GM18909 (cell line): ENCODE results near the gene RERE.
A peak's percentile ranks its signal among the peaks of the same experiment; 100 is the strongest.

Experiments
- ATAC-seq: cut with Tn5 transposase; IDR thresholded peaks from one replicate; pipeline ENCODE4 v1.9.1; 2021; ENCODE audit warnings: mild to moderate bottlenecking; ENCODE audit not compliant: unreplicated experiment, poor library complexity

RERE gene

DNA sequence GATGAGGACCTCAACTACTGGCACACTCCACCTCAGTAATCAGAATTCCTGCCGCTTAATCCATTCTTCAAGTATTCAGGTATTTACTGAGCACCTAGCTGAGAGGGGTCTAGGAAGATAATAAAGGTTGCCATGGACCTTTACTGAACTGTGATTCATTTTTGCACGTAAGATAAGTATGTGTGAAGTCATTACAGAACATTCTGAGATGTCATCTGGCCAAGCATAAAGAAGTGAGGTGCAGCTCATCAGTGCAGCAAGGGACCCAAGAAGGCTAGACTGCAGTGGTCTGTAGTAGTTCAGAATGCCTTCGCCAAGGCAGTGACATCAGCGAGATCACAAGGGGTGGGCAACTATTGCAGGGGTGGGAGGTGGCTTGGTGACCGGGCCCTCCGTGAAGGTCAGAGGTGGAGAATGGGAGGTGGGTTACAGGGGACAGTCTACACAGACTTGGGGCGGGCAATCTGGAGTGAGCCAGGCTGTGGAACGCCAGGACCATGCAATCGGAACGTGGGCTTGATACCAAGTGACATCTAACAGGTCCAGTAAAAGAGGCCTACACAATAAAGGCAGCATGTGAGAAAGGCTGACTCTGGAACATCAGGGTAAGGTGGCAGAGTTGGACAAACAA, 392.2 kb downstream of the RERE start:
- ATAC-seq, result no peak

DNA sequence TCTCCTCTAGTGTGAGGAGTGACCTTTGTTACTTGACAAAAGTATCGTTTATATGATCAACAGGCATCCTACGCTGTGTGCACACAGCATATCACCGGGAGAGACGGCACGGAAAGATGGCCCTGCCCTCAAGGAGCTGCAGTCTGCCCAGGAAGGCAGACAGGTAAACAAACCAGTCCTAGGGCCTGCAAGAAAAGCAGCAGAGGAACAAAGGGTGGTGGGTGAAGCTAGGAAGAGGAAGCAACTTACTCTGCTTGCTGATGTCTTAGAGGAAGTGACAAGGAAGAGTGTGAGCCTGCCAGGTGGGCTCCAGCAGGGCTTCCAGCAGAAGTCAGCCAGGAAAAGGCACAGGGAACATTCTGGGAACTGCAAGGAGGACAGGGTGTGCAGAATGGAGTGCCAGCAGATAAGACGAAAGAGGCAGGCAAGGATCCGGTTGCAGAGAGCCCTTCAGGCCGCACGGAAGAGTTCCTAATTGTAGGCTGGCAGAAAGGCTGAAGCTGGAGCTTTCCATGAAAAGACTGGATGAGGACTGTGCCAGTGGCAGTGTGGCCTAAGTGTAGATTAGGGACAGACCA, 392.8 kb downstream of the RERE start:
- ATAC-seq, result peak; percentile 22

DNA sequence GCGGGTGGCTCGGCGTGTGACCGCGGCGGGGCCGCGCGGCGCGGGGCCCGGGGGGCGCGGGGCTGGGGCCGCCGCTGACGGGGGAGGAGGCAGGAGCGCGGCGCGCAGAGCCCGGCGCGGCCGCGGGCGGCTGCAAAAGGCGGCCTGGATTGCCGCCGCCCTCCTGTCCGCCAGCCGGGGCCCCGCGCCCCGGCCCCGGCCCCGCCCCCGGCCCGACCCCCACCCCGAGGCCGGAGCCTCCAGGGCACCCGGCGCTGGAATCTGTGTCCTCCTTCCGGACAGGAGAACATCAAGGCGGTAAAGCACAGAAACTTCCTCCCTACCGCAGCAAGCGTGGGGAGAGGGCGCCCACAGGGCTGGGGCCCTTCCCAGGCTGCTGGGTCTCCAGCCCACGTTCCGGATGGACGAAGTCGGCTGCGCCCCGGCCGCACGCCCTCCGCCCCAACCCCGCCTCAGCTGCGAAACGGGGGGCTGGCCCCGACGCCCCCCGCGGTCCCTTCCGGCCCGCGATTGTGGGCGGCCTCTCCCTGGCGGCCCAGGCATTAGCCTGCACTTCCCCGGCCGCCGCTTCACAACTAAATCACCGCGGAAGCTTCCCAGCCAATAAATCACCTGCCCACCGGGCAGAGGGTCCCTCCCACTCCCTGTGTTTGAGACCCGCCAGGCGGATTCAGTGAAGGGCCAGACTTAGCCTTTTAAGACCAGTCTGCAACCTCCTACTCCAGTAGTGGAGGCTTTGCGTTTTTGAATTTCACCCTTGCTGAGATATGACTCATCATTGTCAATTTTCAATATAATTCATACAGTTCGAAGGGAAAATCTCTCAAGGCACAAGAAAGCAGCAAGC, 393.5 kb downstream of the RERE start:
- ATAC-seq, result peak; percentile 32

DNA sequence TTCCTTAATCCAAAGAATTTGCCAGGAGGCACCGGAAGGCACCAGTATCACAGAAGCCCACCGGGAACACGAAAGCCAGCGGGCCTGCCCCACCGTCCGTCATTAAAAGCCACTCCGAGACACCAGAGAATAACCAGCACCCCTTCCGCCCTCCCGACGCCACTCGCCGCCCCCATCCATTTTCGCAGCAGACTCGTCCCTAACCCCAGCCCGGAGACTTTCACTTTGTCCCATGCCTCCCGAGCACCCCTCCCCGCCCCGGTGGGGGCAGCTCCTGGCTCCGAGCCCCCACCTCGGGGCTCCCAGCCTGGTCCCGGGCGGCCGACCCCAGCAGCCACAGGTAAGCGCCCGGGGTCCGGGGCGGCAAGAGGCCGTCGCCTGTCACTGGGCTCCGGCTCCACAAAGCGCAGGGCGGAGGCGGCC, 394.2 kb downstream of the RERE start:
- peak; percentile 15 for ATAC-seq

DNA sequence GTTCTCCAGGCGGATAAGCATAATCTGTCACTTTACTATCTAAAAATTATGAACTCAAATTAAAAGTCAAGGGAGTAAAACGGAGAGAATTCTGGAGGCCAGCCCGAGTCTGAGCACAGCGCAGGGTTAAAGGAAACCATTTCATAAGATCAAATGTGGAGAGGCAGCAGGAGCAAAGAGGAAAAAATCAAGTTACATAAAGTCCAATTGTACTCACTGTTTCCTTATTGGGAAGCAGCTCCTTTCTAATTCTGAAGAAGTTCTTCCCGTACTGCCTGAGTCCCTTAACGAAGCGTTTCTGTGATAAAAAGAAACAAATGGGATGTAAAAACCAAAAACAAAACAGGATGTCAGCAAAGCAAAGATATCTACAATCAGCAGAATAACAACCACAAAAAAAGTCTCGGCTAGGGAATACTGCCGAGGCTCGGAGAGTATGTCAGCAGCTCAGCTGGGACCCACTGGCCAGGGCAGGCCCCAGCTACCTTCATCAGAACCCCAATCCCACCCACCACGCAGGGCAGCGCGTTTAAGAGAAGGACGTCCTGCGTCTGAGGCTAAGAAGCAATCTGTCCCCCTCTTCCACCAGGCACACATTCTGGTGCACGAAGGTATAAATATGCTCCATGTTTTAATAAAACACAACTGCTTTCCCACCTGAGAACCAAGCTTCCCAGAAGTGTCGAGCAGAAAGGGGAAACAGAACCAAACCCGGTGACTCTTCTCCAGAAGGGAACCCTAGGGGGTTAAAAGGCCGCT, 394.8 kb downstream of the RERE start:
- ATAC-seq, result no peak

DNA sequence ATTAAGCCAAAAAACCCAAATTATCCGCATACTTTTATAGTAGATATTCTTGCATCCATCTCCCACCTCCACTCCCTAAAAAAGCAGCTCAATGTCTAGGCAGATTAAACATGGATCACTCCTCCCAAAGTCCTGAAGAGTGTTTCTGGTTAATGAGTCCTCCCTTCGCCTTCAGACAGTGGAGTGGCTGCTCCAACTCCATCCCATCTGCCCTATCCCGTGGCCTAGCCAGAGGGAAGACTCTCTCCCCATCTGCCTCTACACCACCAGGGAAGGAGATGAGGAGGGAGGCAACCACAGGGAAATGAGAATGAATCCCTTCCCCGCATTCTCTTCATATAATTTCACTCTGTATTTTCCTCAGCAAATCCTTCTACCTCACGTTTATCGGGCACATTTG, 395.7 kb downstream of the RERE start:
- ATAC-seq, result no peak

DNA sequence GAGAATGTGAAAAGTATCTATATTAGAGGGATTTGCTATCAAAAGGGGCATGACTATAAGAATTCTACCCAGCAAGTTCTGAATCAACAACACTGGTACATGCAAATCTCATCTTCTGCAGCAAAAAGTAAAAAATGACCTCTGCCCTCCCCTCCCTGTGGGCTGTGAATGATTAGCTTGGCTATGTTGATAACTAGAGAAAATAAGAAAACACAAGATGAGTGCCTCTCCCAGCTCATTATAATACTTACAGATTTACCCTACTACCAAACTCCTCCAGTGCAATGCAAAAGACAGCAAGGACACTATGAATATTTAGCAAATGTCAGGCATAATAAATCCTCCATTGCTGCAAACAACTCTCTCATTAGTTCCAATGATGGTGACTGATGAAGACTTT, 397.1 kb downstream of the RERE start:
- no peak for ATAC-seq

DNA sequence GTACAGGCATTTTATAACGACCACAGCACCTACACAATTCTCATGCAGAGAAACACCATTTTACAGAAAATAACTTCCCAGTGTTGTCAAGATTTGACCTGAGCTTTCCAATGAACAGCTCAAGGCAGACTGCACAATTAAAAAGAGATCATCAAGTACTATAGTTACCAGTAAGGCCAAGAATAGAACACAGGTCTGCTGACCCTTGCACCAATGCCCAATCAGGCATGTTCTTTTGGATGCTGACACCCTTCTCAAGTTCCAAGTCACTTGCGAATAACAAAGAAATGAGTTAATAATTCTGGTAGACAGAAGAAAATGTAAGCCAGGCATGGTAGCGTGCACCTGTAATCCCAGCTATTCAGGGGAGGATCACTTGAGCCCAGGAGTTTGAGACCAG, 397.6 kb downstream of the RERE start:
- ATAC-seq, result no peak

DNA sequence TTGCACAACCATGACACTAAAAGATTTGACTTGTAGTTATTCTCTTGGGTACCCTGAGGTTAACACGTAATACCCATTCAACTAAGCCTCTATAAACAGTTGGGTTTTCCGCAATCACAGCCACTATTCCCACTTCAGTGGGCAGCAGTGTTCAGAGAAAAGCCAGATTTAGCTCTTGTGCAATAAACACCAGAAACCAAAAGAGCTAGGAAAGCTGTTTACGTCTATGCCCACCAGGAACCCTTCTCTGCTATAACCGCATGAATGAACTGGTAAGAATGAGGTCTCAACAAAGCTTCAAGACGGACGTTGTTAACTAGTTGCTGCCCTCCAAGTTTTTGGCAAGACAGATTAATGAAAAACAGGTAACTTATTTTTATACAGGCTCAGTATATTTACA, 398.3 kb downstream of the RERE start:
- no peak for ATAC-seq

DNA sequence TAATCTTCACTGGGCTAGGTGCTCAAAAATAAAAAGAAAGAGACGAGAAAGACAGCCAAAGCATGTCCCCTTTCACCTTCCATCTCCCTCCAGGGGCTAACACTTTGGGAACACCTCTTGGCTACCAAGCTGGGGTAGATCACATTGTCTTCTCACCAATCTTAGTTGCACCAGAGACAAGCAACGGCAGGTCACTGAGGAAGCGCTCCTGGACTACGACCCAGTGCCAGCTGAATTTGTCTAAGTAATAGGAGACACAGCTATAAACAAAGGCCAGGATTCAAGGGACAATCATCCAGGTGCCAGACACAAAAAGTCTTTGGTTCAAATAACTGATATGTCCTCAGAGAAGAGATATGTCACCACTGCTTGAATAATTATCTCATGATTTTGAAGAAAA, 399.1 kb downstream of the RERE start:
- no peak for ATAC-seq

DNA sequence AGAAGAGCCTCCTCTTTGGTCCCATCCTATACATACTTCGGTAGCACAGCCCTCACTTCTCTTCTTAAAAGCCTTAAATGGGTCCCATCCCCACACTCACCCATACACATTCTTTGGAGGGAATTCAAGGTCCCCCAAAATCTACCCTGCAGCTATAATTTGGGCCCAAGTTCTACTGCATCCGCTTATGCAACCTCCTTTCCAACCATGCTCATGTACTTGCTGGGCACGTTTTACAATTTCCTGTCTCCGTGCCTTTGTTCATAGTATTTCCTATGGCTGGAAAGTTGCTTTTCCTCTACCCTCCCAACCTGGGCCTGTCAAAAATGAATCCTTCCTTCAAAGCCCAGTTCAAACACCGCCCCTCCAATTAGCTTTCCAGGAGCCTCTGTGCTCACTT, 399.8 kb downstream of the RERE start:
- no peak for ATAC-seq

DNA sequence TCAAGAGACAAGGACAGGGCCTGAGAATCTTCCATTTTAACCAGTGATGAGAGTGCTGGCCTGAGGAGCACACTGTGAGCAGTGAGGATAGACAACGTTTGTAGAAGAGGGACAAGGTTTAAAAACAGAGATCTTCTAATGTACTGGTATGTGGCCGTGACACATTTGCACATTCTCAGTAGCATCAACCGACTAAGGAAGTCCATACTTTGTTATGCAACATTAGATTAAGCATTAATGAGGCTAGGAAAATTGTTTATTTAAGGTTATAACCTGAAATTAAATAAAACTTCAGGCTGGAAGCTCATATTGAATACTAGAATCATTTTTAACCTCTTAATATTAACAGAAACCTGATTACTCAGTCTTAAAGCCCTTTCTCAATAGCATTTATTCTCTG, 400.6 kb downstream of the RERE start:
- ATAC-seq, result no peak

DNA sequence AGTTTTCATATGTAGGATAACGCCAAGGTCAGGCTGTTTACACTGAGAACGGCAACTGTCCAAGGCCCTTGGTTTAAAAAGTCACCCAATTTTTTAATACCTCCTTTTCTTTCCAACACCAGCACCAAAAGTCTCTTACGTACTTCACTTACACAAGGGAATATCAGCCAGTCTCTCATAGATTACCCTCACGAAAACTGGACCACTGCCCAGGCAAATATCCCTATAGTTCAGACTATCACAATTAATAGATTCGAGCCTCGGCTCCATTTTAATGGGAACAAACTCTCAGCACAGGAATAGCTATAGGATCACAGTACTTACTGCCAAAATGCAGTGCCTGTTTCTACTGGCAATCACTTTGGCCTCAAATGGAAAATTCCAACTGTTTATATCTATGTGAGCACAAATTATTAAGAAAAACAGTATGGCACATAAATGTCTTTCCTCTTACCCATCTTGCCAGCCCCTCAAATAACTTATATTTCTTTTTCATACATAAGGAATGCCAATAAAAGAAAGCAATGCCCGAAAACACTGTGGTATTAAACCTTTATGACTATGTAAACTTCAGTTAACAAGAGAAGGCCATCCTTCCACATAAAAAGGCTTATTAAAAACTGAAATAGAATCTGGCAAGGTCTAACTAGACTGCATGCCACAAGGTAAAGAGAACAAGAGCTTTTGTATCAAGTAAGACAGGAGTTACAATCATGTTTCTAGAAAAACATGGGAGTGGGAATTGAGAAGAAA, 401.7 kb downstream of the RERE start:
- no peak for ATAC-seq

DNA sequence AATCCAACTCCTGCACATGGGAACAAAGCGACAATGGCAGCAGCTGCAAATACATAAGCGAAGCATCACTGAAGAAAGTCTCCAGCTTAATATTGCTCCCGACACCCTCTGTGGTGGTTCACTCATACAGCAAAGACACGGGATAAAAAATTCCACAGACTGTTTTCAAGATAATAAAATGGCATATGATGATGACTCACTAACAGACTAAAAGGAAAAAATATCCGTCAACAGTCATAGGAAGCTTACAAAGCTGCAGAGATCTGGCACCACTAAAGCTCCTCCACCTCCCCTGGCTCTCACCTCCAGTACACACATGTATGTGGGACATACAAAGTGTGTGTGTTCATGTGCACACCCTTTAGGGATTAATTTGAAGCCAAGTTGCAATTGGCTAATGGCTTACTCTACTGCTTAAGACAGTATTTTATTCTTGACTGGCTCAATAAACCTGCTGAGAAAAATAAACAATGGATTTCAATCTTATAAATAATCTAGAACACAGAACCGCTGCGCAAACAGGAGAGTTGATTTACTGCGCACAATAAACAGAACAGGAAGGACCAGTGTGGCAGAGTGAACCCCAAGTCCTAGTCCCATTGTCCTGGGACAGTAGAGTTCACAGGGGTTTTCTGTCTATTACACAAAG, 405.1 kb downstream of the RERE start:
- no peak for ATAC-seq

DNA sequence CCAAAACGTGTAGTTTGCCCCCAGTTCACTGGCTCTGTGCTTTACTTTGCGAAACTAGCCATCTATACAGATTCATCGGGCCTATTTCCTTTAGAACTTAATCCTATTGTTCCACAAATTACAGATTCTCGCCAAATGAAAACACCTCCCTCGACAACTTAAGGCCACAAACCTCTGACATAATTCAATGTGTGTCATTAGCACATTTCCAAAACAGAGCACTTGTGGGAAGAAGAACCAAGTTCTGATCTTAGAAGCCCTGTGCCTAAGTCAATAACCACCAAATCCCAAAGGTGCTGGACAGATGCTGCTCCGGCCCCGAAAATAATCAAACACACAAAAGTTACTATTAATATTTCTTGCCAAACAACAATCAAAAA, 405.6 kb downstream of the RERE start:
- ATAC-seq, result no peak

DNA sequence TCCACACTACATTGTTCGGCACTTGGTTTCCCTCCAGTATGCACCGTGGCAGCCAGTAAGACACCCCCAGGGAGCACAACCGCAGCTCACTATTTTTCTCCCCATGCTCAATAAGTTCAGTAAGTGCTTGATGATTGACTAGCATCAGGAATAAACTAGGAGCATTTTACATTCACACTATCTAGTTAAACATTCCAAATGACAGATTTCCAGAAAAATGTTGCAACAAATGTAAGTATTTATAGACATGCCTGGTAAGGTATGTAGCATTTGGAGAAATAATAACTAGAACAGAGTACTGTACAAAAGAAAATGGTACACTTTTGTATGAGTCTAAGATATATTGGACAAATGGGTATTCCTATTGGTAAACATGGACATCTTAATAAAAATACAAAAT, 406.6 kb downstream of the RERE start:
- ATAC-seq, result no peak

DNA sequence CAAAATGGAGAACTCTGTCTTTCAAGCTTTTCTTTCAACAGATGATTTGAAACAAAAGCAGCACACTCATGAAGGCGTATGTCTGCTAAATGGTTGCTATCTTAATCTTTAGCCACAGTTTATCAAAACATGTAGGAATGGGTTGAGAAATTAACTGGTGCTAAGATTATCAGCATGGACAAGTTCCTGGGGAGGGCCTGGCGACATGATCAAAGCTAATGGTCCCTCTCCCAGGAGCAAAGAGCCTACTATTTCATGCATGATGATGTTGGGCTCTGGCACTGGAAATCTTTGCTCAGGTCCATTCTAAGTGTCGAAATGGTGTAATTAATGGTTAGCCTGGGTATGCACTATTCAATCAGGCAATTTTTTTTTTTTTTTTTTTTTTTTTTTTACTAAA, 407.8 kb downstream of the RERE start:
- no peak for ATAC-seq

DNA sequence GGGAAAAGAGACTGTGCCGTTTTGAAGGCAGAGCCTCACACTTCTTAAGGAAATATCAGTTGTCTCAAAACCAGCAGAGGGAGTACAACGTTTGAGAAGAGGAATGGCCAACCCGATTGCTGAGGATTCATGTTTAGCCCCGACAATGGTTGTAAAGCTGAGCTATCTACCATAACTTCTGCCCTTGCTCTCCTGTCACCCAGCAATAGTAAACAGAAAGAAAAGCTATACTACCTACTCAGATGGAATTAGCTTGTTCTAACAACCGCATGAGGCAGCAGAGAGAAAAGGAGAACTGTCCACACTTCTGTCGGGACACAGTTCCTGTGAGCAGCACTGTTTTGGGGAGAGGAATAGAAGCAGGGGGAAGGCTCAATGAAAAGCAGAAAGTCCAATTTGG, 408.3 kb downstream of the RERE start:
- no peak for ATAC-seq

DNA sequence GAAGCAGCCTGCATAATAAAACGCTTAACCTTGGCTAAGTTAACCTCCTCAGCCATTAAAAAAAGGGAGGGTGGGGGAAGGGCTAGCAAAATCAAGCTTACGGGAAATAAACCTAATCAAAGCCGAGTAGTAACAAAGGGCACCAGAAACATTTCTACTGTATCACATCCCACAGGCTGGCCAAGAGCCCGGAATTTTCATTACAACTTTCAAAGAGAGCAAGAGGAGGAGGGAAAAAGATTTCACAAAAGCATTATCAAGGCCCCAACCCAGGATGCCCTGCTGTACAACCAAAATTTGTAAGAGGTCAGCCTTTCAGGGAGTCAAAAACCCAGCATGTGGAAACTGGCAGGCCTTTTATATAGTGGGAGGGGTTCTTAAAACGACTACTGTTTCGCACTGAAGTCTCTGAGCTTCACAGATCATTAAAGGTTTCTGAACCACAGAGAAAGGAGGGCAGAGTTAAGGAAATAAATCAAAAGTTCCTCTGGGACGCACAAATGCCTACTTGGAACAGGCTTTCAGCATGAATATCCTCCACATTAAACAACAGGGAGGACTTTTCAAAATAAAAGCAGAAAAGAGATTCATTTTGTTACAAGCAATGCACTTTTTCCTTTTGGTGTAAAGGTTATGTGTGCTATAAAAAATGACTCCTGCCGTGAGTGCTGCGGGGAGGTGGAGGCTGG, 409.1 kb downstream of the RERE start:
- no peak for ATAC-seq
